AG09309 (cell line): Measurements from ENCODE around the gene FBXW12.

Source experiments
- DNase-seq: peaks from one replicate; pipeline ENCODE4 v3.0.0-alpha.2; 2010; ENCODE audit warnings: low read depth
- H3K4me3 ChIP-seq: 2 replicates; pipeline ENCODE4 v1.5.1; 2011; ENCODE audit warnings: mild to moderate bottlenecking, low read depth, low read length, moderate library complexity; ENCODE audit not compliant: control insufficient read depth
- CTCF ChIP-seq: IDR thresholded peaks from 2 replicates; pipeline ENCODE4 v1.5.1; 2011; ENCODE audit warnings: mild to moderate bottlenecking, low read depth, low read length, inconsistent platforms; ENCODE audit not compliant: insufficient read depth, control insufficient read depth; ENCODE audit errors: missing control alignments

The FBXW12 gene

GRCh38 chr3:48427630-48427962 lies 55.6 kb downstream of the FBXW12 start:
- no peak for DNase-seq
- no peak overlapping the region for H3K4me3 ChIP-seq
- no peak for TF ChIP-seq CTCF

- no peak for TF ChIP-seq CTCF
- no peak for DNase-seq
- peak overlapping the region; percentile 58 for H3K4me3 ChIP-seq
Measured at GRCh38 chr3:48428088-48428571, 56.1 kb downstream of the FBXW12 start.

- H3K4me3 ChIP-seq, result peak overlapping the region; percentile 58
- TF ChIP-seq CTCF, result no peak
- no peak for DNase-seq
Measured at GRCh38 chr3:48428572-48429316, 56.7 kb downstream of the FBXW12 start.

- H3K4me3 ChIP-seq, result peak overlapping the region; percentile 58
Measured at GRCh38 chr3:48429317-48429959, 57.4 kb downstream of the FBXW12 start.

GRCh38 chr3:48429960-48430707 lies 58.1 kb downstream of the FBXW12 start, which contains the start of gene PLXNB1:
TSS of gene PLXNB1 (minus strand) at chr3:48430086. CDS start at chr3:48424611, 5,475 bp downstream.
- peak within 1 kb of the TSS; percentile 58 for H3K4me3 ChIP-seq
- TF ChIP-seq CTCF, result no peak
- no peak for DNase-seq

More at GRCh38 chr3:48429317-48429959, 57.4 kb downstream of the FBXW12 start:
- no peak for TF ChIP-seq CTCF
- DNase-seq, result no peak

- no peak for TF ChIP-seq CTCF
- no peak for DNase-seq
- H3K4me3 ChIP-seq, result no peak overlapping the region
Measured at GRCh38 chr3:48430708-48431101, 58.7 kb downstream of the FBXW12 start.
